OCI-M2 (cell line): Measurements from ENCODE around the gene PPP2R5A.

Source experiments
- DNase-seq: peaks from one replicate; lab custom pipeline; 2025; ENCODE audit not compliant: unreplicated experiment; lab: John Stamatoyannopoulos, UW

The PPP2R5A gene

DNA sequence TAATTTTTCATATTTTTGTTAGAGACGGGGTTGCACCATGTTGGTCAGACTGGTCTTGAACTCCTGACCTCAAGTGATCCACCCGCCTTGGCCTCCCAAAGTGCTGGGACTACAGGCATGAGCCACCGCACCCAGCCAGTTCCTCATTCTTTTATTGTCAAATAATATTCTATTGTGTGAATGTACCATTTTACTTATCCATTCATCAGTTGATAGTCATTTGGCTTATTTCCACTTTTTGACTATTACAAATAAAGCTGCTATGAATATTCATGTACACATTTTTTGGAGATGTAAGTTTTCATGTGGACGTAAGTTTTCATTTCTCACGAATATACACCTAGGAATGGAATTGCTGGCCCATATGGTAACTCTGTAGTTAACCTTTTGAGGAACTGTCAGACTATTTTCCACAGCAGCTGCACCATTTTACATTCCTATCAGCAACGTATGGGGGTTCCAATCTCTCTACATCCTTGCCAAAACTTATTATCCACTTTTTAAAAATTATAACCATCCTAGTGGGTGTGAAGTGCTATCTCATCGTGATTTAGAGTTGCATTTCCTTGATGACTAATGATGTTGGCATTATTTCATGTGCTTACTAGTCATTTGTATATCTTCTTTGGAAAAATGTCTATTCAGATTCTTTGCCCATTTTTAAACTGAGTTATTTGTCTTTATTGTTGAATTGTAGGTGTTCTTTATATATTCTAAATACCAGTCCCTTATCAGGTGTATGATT, 116.8 kb downstream of the PPP2R5A start:
- no peak for DNase-seq

DNA sequence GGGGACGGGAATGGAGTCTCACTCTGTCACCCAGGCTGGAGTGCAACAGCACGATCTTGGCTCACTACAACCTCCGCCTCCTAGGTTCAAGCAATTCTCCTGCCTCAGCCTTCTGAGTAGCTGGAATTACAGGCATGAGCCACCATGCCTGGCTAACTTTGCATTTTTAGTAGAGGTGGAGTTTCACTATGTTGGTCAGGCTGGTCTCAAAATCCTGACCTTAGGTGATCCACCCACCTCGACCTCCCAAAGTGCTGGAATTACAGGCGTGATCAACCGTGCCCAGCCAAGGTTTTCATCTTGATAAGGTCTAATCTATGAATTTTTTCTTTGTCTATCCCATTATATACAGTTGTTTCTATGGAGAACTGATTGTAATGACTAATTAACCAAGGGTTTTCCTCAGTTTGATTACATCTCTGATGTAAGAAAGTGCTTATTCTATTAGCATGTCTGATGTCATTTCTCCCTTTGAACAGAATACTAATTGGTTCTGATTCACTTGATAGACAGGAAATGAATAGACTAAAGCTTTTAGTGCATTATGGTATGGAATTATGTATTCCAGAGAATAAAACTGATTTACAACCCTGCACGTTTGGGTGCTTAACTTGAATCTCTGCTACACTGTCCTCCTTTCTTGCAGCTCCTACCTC, 117.6 kb downstream of the PPP2R5A start:
- DNase-seq, result no peak

DNA sequence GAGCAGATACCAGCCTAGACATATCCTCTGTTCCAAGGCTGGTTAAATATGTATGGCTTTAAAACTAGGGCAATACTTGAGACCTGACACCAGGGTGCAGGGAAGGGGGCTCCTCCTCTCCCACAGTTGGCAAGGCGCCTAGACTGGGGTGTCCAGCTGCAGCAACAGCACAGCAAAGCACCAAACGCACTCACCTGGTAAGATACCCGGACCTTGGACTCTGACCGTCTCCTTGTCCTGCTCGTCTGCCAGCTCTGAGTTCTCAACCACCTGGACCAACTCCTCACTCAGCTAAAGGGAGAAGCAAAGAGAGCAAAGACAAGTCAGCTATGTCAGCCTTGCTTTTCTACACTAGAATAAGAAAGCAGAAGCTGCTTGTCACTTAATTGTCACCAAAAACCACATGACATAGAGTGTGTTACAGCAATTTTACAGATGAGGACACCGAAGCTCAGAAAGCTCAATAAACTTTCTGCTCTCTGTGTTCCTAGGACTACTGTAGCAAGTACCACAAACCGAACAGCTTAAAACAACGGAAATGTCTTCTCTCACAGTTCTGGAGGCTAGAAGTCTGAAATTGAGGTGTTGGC, 125.1 kb downstream of the PPP2R5A start:
- no peak for DNase-seq
